ENCODE measurements around the gene DYNLL2.

GRCh38 chr17:58066401-58066800, 16.8 kb upstream of the DYNLL2 start:
- TF ChIP-seq POLR2A (IDR thresholded peaks at IDR 0.05; ENCODE audit: low read length), result no peak
- no peak for TF ChIP-seq GATA1 (IDR thresholded peaks at IDR 0.05; ENCODE audit: low read depth, low read length)

Data from erythroblast (primary cell).